Fibroblast of pulmonary artery (primary cell): ENCODE measurements around the gene TMED8.
A peak's percentile ranks its signal among the peaks of the same experiment; 100 is the strongest.
"Not testable (repeated sequence)": the region's sequence is repeated elsewhere in the genome, so short reads cannot be mapped to it uniquely, and the experiment has no call there.

ENCODE experiments used
- DNase-seq: peaks from one replicate; pipeline ENCODE4 v3.0.0-alpha.2; 2010; ENCODE audit warnings: low read depth
- H3K4me3 ChIP-seq: replicated peaks from 2 replicates; pipeline ENCODE4 v1.5.1; 2011; ENCODE audit warnings: low read depth, mild to moderate bottlenecking, control low read depth, low read length, moderate library complexity
- CTCF ChIP-seq: IDR thresholded peaks from 2 replicates; pipeline ENCODE4 v1.5.1; 2011; ENCODE audit warnings: mild to moderate bottlenecking, control low read depth, low read length, inconsistent platforms; ENCODE audit errors: missing control alignments

The TMED8 gene

GRCh38 chr14:77376771-77377501, at the start of gene TMED8, which contains the start of gene SAMD15:
Gene TMED8, minus strand, starts transcription at chr14:77377094. Its CDS starts 41 bp downstream, at chr14:77377053.
Gene SAMD15, plus strand, starts transcription at chr14:77377379. Its CDS starts 40 bp downstream, at chr14:77377419.
- peak; percentile 12 for TF ChIP-seq CTCF
- DNase-seq: peak; percentile 86
- H3K4me3 ChIP-seq: peak within 1 kb of the TSS; percentile 75

- TF ChIP-seq CTCF: no peak
- no peak for DNase-seq
- no peak overlapping the region for H3K4me3 ChIP-seq
These were observed 49.5 kb upstream of the TMED8 start for GRCh38 chr14:77426396-77426795.

- no peak for DNase-seq
- H3K4me3 ChIP-seq: no peak overlapping the region
- TF ChIP-seq CTCF: no peak
These were observed 48.0 kb upstream of the TMED8 start for GRCh38 chr14:77424862-77425261.

- H3K4me3 ChIP-seq: no peak within 1 kb of the TSS
- DNase-seq: no peak
- TF ChIP-seq CTCF: no peak
These were observed 46.5 kb upstream of the TMED8 start, which contains the start of gene NOXRED1 for GRCh38 chr14:77423423-77423822. Gene NOXRED1, minus strand, starts transcription at chr14:77423523. Its CDS starts 634 bp downstream, at chr14:77422889.

- no peak overlapping the region for H3K4me3 ChIP-seq
- peak; percentile 17 for DNase-seq
- no peak for TF ChIP-seq CTCF
These were observed 44.3 kb upstream of the TMED8 start for GRCh38 chr14:77421201-77421600.

GRCh38 chr14:77416836-77417235, 39.9 kb upstream of the TMED8 start:
- no peak overlapping the region for H3K4me3 ChIP-seq
- DNase-seq: no peak
- TF ChIP-seq CTCF: no peak

- DNase-seq, H3K4me3 ChIP-seq: not testable (repeated sequence)
These were observed 39.2 kb upstream of the TMED8 start for GRCh38 chr14:77416098-77416497.

- H3K4me3 ChIP-seq, DNase-seq: not testable (repeated sequence)
These were observed 38.6 kb upstream of the TMED8 start for GRCh38 chr14:77415403-77416030.
